ENCODE measurements around the gene DYDC2.

The DYDC2 gene

GRCh38 chr10:80320377-80320776 is 36.2 kb upstream of the DYDC2 start:
- no peak overlapping the region for H3K4me3 ChIP-seq (ENCODE audit: low read depth, low read length)
- POLR2A ChIA-PET, result no interaction called here
- CTCF ChIA-PET, result no interaction called here
- DNase-seq (ENCODE audit: low read depth, low spot score), result no peak
- TF ChIP-seq CTCF (IDR thresholded peaks at IDR 0.05; ENCODE audit: insufficient read depth, low read length, missing control alignments), result no peak

GRCh38 chr10:80321183-80321582 is 35.4 kb upstream of the DYDC2 start:
- DNase-seq (ENCODE audit: low read depth, low spot score), result no peak
- CTCF ChIA-PET, result interaction anchor here (0.8 kb wide), 1 partner anchor 28 kb away, joined by 3 read pairs; no protein-coding TSS in a partner anchor
- TF ChIP-seq CTCF (IDR thresholded peaks at IDR 0.05; ENCODE audit: insufficient read depth, low read length, missing control alignments), result no peak
- H3K4me3 ChIP-seq (ENCODE audit: low read depth, low read length), result no peak overlapping the region
- POLR2A ChIA-PET, result no interaction called here

- DNase-seq (ENCODE audit: low read depth, low spot score), result no peak
- CTCF ChIA-PET, result no interaction called here
- H3K4me3 ChIP-seq (ENCODE audit: low read depth, low read length), result no peak overlapping the region
- no peak for TF ChIP-seq CTCF (IDR thresholded peaks at IDR 0.05; ENCODE audit: insufficient read depth, low read length, missing control alignments)
- POLR2A ChIA-PET, result no interaction called here
These were observed 34.4 kb upstream of the DYDC2 start for GRCh38 chr10:80322158-80322557.

- ChIA-PET CTCF (no interaction called here), POLR2A (no interaction called here)
- no peak for TF ChIP-seq CTCF (IDR thresholded peaks at IDR 0.05; ENCODE audit: insufficient read depth, low read length, missing control alignments)
- no peak overlapping the region for H3K4me3 ChIP-seq (ENCODE audit: low read depth, low read length)
- DNase-seq (ENCODE audit: low read depth, low spot score), result no peak
These were observed 33.9 kb upstream of the DYDC2 start for GRCh38 chr10:80322711-80323110.

- TF ChIP-seq CTCF (IDR thresholded peaks at IDR 0.05; ENCODE audit: insufficient read depth, low read length, missing control alignments), result no peak
- DNase-seq (ENCODE audit: low read depth, low spot score), result no peak
- H3K4me3 ChIP-seq (ENCODE audit: low read depth, low read length), result no peak overlapping the region
- ChIA-PET POLR2A (no interaction called here), CTCF (no interaction called here)
These were observed 33.3 kb upstream of the DYDC2 start for GRCh38 chr10:80323311-80323710.

- ChIA-PET POLR2A (interaction anchor here (0.8 kb wide), 1 partner anchor 191 kb away, joined by 3 read pairs; no protein-coding TSS in a partner anchor), CTCF (no interaction called here)
- DNase-seq (ENCODE audit: low read depth, low spot score), result no peak
- TF ChIP-seq CTCF (IDR thresholded peaks at IDR 0.05; ENCODE audit: insufficient read depth, low read length, missing control alignments), result no peak
- H3K4me3 ChIP-seq (ENCODE audit: low read depth, low read length), result no peak overlapping the region
These were observed 32.5 kb upstream of the DYDC2 start for GRCh38 chr10:80324086-80324485.

Measured in AG04449 (cell line).